Erythroblast (primary cell): Measurements from ENCODE around the gene C10orf53.
"Not testable (repeated sequence)": the region's sequence is repeated elsewhere in the genome, so short reads cannot be mapped to it uniquely, and the experiment has no call there.

Source experiments
- DNase-seq, 2 experiments: peaks; one replicate each; lab custom pipeline; 2025; lab: John Stamatoyannopoulos, UW
- GATA1 ChIP-seq: IDR thresholded peaks from 2 replicates; pipeline ENCODE4 v1.6.1; 2011; ENCODE audit warnings: low read depth, mild to moderate bottlenecking, control low read depth, low read length, moderate library complexity
- POLR2A ChIP-seq: IDR thresholded peaks from 2 replicates; pipeline ENCODE4 v1.6.1; 2011; ENCODE audit warnings: mild to moderate bottlenecking, low read length

C10orf53 gene

DNA sequence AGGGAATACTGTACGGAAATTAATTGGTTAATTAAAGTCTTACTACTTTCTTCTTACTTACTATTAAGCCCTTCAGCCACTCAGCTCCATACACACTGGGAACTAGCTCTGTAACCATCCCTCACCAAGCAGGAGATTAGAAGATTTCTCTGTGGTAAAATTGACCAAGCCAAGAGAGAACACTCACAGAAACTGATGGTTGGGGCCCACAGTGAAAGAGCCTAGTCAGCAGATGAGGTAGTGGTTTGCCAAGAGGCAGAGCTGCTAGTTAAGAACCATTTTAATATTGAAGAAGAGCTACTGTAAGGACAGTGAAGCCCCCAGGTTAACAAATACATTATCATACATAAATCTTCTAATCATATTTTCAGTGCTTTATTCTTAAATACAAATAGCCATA lies 21.8 kb upstream of the C10orf53 start:
- DNase-seq, result no peak
- TF ChIP-seq GATA1 (no peak), POLR2A (no peak)

DNA sequence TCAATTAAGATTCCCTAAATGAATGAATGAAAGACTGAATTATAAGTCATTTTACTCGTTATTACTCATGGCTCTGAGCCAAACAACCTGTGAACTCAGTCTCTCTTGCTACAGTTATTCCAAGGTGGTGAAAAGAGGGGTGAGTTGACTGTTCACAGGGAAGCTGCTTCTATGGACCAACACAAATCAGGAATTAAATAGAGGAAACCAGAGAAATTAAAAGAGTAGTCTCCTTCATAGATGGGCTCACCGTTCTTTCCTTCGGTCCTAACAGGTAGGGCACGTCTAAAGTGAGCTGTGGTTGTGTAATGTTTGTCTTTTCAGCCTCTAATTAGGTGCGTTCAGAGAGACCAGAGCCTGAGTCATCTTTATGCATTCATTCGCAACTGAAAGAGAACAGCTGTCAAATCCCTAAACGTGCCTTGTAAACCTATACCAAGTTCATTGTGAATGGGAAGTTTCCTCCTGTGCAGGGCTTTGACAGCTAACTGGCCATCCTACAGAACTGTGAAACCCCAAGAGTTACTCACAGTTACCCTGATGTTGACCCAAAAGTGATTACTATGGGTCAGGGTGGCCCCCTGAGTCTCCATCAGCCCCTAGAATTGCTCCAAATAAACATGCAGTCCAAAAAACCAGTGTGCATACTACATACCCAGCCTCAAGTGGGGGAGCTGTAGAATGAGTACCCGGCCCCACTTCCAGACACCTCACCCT lies 18.2 kb upstream of the C10orf53 start:
- DNase-seq, result no peak
- TF ChIP-seq GATA1 (no peak), POLR2A (no peak)

DNA sequence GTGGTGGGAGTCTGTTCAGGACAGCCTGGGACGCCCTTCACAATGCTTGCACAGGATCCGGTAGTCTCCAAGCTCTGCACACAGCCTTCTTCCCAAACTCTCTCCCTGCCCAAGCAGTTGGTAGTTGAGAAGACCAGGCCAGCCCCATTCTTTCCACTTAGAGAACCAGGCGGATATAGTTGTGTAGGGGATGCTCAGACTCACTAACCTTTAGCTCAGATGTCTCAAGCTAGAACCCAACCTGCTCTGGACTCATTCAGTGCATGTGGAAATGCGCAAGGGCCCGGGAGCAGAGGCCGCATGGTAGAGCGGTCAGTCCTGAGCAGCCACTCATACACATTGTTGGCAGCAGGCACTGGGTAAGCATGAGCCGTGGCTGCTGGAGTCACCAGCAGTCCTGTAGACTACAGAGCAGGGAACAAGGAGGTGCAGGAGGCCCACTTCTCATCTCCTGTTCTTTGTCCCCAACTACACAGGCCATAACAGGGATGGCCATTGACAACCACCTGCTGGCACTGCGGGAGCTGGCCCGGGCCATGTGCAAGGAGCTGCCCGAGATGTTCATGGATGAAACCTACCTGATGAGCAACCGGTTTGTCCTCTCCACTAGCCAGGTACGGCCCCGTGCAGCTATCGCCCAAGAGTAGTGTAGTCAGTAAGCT lies 17.2 kb upstream of the C10orf53 start:
- no peak for DNase-seq
- TF ChIP-seq GATA1, result no peak
- TF ChIP-seq POLR2A, result no peak

DNA sequence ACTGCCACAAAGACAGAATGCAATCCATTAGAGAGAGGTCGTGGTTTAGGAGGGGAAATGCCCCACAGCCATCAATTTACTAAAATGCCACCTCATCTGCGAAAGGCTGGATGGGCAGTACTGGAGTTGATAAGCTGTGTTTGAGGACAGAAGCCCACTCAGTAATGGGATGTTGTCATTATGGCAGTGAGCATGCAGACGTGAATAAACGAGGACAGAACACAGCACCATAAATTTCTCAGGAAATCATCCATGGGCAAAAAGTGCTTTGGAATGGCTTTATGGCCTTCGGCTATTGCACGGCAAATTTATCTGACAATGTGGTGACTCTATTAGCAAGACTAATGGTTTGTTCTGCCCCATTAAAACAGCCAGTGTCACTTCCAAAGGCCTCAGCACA lies 15.9 kb upstream of the C10orf53 start:
- no peak for DNase-seq
- TF ChIP-seq GATA1 (no peak), POLR2A (no peak)

DNA sequence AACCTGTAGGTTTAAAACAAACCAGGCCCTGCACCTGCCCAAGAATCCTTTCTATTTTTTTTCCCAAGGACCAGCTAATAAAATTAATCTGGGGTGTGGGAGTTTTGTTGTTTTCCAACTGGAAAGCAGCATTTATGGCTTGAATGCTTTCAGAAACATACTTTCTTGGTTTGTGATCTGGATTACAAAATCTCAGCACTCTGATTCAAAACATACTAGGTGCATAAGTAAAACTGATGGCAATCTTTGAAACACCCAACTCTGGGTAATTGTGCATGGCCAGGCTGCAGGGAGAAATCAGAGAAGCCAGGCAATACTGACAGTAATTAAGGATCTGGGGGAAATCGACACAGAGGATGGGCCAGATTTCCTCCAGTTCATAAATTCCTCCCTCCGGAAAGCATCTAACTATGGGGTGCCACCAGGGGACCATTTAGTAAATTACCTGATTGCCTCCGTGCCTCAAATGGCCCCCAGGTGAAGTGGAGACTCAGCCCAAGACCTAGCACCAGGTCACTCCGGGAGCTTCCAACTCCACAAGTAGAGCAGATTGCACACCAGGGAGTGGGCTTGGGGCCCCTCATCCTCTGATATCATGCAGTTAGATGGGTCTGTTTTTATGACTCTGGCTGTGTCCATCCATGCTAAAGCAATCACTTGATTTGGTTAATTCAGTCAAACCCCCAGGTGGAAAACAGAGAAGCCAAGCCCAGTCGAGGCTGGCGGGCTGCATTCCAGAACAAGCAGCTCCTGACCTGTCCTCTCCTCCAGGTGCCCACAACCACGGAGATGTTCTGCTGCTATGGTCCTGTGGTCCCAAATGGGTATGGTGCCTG lies 15.2 kb upstream of the C10orf53 start:
- DNase-seq, result no peak
- TF ChIP-seq POLR2A, result no peak
- TF ChIP-seq GATA1, result no peak

DNA sequence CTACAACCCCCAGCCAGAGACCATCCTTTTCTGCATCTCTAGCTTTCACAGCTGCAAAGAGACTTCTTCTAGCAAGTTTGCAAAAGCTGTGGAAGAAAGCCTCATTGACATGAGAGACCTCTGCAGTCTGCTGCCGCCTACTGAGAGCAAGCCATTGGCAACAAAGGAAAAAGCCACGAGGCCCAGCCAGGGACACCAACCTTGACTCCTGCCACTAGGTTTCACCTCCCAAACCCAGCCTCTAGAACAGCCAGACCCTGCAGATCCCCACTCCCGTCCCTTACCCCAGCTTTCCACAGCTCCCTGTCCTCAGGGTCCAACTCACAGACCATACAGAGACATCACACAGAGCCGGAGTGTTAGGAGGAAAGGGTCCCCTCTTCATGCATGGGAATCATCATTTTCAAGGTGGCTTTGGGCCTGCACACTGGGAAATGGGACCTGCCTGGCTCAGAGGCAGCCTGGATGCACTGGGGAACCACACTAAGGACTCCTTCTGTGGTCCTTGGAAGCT lies 14.6 kb upstream of the C10orf53 start:
- DNase-seq, result no peak
- no peak for TF ChIP-seq POLR2A

DNA sequence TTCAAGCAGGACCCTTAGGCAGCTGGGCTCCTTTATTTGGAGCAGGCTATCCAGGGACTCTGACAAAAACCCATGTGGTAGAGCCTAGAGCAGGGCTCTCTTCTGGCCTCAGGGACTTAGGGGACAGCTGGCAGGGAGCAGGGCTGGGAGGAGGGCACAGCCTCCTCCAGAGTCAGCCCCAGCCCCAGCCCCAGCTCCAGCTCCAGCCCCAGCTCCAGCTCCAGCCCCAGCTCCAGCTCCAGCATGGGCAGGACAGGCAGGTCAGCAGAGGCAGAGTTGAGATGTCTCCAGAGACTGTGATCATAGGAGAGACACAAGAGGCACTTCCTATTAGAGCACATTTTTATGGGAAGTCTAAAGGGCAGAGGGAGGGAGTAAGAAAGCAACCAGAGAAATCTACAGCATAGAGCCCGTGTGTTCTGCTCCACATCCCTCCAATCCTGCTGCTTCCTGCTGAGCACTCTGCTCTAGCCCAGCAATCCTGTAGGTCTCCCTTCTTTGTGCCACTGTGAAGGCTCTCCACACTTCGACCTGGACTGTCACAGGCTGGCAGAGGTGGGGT lies 13.3 kb upstream of the C10orf53 start:
- TF ChIP-seq POLR2A (no peak), GATA1 (no peak)
- DNase-seq, result no peak

DNA sequence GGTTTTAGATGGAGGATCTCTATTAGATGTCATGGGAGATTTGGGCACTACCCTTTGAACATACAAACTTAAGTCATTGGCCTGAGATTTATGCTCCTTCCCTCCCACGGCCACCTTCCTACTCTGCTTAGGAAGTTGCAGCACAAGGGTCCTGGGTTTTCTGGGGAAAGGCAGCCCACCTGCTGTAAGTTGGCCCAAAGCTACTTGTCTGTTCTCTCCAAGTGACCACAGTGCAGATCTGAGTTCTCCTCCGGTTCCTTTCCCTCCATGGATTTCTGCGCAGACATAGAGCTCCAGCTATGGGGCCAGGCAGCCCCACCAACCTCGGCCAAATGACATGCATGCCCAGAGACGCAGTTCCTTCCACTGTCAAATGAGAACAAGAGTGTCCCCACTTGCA lies 12.8 kb upstream of the C10orf53 start:
- TF ChIP-seq POLR2A, result no peak
- no peak for TF ChIP-seq GATA1
- DNase-seq, result no peak

DNA sequence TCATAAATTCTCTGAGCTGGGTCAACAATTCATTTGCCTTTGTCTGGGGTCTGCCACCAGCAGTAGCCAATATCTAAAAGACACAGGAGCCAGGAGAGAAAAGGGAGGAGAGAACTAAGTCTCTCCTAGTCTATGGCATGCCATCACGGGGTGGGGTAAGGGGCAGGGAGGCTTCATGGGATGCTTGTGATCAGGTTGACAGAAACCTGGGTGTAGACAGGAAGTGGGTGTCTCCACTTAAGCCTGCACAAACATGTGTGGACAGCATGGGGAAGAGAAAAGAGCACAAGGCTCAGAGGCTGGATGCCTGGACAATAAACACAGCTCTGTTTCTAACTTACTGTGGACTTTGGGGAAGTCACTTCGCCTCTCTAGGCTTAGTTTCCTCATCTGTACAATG lies 11.5 kb upstream of the C10orf53 start:
- no peak for DNase-seq
- TF ChIP-seq GATA1 (no peak), POLR2A (no peak)

DNA sequence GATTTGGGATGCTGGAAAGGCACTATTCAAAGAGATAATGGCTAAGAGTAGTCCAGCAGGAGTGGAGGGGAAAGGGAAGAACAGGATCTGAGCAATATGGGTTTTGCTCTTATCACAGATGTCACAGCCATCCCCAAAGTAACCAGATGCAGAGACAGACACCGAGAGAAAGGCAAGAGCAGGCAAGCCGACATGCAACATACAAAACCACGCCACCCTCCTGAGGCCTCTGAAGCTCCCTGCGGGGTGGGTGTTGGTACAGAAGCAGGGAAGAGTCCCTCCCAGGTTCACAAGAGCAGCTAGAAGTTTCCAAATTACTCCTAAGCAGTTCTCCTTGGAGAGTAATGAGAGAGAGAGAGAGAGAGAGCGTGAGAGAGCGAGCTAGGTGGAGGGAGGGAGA lies 10.8 kb upstream of the C10orf53 start:
- TF ChIP-seq POLR2A, result no peak
- TF ChIP-seq GATA1, result no peak
- DNase-seq, result no peak

DNA sequence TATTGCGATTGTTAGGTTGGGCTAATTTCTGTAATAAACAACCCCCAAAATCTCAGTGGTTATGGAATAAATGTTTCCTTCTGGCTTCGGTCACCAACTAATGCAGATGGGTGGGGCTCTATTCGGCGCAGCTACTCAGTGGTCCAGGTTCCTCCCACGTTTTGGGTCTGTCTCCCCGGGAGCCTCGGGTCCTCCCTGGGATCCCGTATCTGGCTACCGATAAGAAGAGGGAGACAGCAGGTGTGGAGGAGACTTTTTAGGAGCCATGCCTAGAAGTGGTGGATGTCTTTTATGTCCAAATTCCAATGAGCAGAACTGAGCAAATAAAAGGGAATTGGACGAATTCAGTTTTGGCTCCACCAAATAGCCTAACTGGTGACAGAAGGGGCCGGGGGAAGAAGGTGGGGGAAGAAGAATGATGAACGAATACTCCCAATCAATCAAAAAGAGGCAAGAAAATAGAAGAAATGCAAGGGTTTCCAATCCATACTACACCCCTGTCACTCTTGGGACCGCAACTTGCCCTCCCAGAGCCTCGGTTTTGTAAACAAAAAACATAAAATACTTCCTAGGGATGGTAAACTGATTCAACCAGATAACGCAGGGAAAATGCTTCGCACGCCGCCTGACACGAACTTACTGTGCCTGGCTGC lies 498 bp upstream of the C10orf53 start:
- no peak for DNase-seq
- TF ChIP-seq GATA1 (no peak), POLR2A (no peak)

DNA sequence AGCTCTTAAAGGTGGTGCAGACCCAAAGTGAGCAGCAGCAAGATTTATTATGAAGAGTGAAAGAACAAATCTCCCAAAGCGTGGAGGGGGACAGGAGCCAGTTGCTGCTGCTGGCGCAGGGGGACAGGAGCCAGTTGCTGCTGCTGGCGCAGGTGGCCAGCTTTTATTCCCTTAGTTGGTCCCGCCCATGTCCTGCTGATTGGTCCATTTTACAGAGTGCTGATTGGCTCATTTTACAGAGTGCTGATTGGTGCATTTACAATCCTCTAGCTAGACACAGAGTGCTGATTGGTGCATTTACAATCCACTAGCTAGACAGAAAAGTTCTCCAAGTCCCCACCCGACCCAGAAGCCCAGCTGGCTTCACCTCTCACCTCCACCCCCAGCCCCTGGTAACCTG lies 3.0 kb downstream of the C10orf53 start:
- not testable (repeated sequence) for DNase-seq

DNA sequence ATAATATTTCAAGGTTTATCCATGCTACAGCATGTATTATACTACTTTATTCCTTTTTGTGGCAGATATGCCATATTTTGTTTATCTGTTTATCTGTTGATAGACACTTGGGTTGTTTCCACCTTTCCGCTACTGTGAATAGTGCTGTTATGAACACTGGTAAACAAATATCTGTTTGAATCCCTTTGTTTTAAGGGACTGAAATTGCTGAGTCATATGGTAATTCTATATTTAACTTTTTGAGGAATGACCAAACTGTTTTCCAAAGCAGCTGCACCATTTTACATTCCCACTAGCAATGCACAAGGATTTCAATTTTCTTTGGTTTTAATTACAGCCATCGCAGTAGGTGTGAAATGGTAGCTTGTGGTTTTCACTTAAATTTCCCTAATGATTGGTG lies 3.4 kb downstream of the C10orf53 start:
- no peak for TF ChIP-seq GATA1
- no peak for TF ChIP-seq POLR2A
- DNase-seq, result no peak
